GM19324 (cell line): ENCODE measurements around the gene HOXC9.

Experiments used
- ATAC-seq: cut with Tn5 transposase; IDR thresholded peaks from one replicate; pipeline ENCODE4 v1.9.1; 2021; ENCODE audit warnings: mild to moderate bottlenecking, moderate library complexity; ENCODE audit not compliant: unreplicated experiment, low FRiP score

Gene HOXC9

GRCh38 chr12:54049108-54049507 lies 49.1 kb downstream of the HOXC9 start:
- ATAC-seq: no peak

GRCh38 chr12:54050482-54050810 lies 50.5 kb downstream of the HOXC9 start:
- ATAC-seq: no peak

- no peak for ATAC-seq
These were observed 51.3 kb downstream of the HOXC9 start for GRCh38 chr12:54051026-54051842.

- no peak for ATAC-seq
These were observed 52.0 kb downstream of the HOXC9 start for GRCh38 chr12:54051874-54052437.

GRCh38 chr12:54052438-54053002 lies 52.6 kb downstream of the HOXC9 start:
- ATAC-seq: no peak
